HFFc6 (cell line): ENCODE data around the gene USP15. TPM values are rescaled to one million over a fixed set of nuclear protein-coding genes. Genes with fewer than 3 reads are reported as not detected.

Source experiments
- DNase-seq: peaks from one replicate; pipeline ENCODE4 v3.0.0-alpha.2; 2018
- H3K27ac Mint-ChIP-seq: 2 replicates; pipeline ENCODE4 v1.8.0; 2020; ENCODE audit warnings: mild to moderate bottlenecking, mixed read lengths
- H3K27me3 Mint-ChIP-seq: 2 replicates; pipeline ENCODE4 v1.8.0; 2021; ENCODE audit warnings: mild to moderate bottlenecking, moderate library complexity, mixed read lengths; ENCODE audit not compliant: insufficient read depth
- H3K36me3 Mint-ChIP-seq: 2 replicates; pipeline ENCODE4 v1.8.0; 2021; ENCODE audit warnings: low read depth, mixed read lengths
- H3K4me1 Mint-ChIP-seq: 2 replicates; pipeline ENCODE4 v1.8.0; 2020; ENCODE audit warnings: low read depth, mixed read lengths
- H3K4me3 Mint-ChIP-seq: 2 replicates; pipeline ENCODE4 v1.8.0; 2020; ENCODE audit warnings: mild to moderate bottlenecking, moderate library complexity, mixed read lengths
- H3K9me3 Mint-ChIP-seq: 2 replicates; pipeline ENCODE4 v1.8.0; 2020; ENCODE audit warnings: mild to moderate bottlenecking, mixed read lengths
- total RNA-seq, 6 experiments: library from RNA; stranded (reverse); fragmentation: NEBNext Ultra II Directional; extraction: Animal tissue kit (Norgen Biotek cat#: 25700); gene quantifications; 2 replicates in 1 of 6; 3 replicates in 5 of 6; pipeline ENCODE4 v1.2.3, GENCODE V29; 2021
- TF ChIP-seq, protein P1 (sequence below): fragments of 200-600 bp; sonication (generic); IDR thresholded peaks from 2 replicates; pipeline ENCODE4 v1.5.0; 2021; ENCODE audit warnings: antibody characterized with exemption, mild to moderate bottlenecking

Gene USP15
- total RNA-seq, 6 experiments from 2014 or later = 48.8 to 63.5 (median 54.9) TPM

DNA sequence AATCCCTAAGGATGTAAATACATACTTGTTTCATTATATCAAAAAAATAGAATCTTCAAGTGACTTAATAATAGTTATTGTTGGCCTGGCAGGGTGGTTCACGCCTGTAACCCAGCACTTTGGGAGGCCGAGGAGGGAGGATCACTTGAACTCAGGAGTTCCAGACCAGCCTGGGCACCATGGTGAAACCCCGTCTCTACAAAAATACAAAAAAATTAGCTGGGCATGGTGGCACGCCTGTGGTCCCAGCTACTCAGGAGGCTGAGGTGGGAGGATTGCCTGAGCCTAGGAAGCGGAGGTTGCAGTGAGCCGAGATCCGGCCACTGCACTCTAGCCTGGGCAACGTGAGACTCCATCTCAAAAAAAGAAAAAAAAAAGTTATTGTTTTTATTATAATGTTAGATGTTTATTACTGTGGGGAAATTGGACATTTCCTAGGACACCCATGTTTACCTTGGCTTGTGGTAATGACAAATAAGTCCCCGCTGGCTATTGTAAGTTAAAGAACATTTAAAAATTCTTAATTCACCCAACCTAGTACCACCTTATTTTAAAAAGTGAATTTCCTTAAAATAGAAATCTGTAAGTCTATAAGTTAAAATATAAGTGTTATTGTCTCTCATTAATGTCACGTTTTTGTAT lies 1.8 kb downstream of the USP15 start:
- Mint-ChIP-seq H3K9me3 (no peaks in the 10 kb centered on the region), H3K27me3 (no peaks in the 10 kb centered on the region), H3K4me1 (peaks cover 58% of the 10 kb centered on the region), H3K4me3 (peak overlapping the region; percentile 99), H3K36me3 (peaks cover 10% of the 10 kb centered on the region), H3K27ac (no peak overlapping the region)
- TF ChIP-seq, protein P1, sequence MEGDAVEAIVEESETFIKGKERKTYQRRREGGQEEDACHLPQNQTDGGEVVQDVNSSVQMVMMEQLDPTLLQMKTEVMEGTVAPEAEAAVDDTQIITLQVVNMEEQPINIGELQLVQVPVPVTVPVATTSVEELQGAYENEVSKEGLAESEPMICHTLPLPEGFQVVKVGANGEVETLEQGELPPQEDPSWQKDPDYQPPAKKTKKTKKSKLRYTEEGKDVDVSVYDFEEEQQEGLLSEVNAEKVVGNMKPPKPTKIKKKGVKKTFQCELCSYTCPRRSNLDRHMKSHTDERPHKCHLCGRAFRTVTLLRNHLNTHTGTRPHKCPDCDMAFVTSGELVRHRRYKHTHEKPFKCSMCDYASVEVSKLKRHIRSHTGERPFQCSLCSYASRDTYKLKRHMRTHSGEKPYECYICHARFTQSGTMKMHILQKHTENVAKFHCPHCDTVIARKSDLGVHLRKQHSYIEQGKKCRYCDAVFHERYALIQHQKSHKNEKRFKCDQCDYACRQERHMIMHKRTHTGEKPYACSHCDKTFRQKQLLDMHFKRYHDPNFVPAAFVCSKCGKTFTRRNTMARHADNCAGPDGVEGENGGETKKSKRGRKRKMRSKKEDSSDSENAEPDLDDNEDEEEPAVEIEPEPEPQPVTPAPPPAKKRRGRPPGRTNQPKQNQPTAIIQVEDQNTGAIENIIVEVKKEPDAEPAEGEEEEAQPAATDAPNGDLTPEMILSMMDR = no peak
- DNase-seq = no peak

DNA sequence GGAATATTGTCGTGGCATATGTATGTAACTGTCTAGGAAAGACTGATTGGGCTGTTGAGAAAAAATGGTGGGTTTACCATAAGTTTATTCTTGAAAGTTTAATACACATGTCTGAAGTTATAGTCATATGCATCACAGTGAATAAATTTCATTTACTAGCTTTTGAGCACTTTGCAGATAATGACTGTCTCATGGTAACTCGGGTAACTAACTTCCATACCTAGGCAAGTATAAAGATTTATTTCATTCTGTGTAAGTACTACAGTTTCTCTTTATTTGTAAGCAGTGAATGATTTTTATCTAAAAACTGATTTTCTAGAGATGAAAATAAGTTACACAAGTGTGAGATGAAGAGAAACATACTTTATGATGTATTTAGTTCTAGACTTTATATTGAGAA lies 3.0 kb downstream of the USP15 start:
- Mint-ChIP-seq H3K4me3 (no peak overlapping the region), H3K27me3 (no peaks in the 10 kb centered on the region), H3K9me3 (no peaks in the 10 kb centered on the region), H3K27ac (no peak overlapping the region), H3K36me3 (peaks cover 10% of the 10 kb centered on the region), H3K4me1 (peaks cover 70% of the 10 kb centered on the region)
- TF ChIP-seq, protein P1 = no peak
- DNase-seq = no peak

DNA sequence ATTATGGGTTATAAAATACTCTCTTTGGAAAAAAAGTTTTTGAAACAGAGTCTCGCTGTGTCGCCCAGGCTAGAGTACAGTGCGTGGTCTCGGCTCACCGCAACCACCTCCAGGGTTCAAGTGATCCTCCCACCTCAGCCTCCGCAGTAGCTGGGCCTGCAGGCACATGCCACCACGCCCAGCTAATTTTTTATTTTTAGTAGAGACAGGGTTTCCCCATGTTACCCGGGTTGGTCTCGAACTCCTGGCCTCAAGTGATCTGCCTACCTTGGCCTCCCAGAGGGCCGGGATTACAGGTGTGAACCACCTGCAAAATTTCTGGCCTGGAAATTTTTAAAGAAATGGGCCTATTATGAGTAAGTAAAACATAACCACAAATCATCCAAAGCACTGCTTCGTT lies 3.8 kb downstream of the USP15 start:
- H3K9me3 Mint-ChIP-seq = no peaks in the 10 kb centered on the region
- no peaks in the 10 kb centered on the region for H3K27me3 Mint-ChIP-seq
- H3K4me3 Mint-ChIP-seq = no peak overlapping the region
- H3K4me1 Mint-ChIP-seq = peaks cover 73% of the 10 kb centered on the region
- TF ChIP-seq, protein P1 = no peak
- H3K27ac Mint-ChIP-seq = no peak overlapping the region
- peaks cover 10% of the 10 kb centered on the region for H3K36me3 Mint-ChIP-seq
- DNase-seq = no peak

DNA sequence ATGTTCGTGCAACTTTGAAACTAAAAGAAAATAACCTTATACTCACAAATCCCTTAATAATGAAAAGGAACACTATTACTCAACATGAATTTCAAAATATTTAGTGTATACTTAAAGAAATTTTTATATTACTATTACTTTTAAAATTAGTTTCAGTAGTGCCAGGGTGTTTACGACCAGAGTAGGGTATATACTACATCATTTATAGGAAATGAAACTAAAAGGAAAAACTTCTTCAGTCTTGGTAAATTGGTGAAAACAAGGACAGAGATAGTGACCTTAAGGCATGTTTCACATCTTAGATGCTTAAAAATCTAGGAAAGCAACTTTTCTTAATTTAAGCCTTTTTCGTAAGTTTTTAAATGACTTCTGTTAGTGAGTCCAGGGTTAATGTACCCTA lies 4.5 kb downstream of the USP15 start:
- no peak overlapping the region for H3K27ac Mint-ChIP-seq
- H3K27me3 Mint-ChIP-seq = no peaks in the 10 kb centered on the region
- H3K4me3 Mint-ChIP-seq = no peak overlapping the region
- DNase-seq = no peak
- H3K36me3 Mint-ChIP-seq = peaks cover 10% of the 10 kb centered on the region
- TF ChIP-seq, protein P1 = no peak
- H3K9me3 Mint-ChIP-seq = no peaks in the 10 kb centered on the region
- peaks cover 74% of the 10 kb centered on the region for H3K4me1 Mint-ChIP-seq

DNA sequence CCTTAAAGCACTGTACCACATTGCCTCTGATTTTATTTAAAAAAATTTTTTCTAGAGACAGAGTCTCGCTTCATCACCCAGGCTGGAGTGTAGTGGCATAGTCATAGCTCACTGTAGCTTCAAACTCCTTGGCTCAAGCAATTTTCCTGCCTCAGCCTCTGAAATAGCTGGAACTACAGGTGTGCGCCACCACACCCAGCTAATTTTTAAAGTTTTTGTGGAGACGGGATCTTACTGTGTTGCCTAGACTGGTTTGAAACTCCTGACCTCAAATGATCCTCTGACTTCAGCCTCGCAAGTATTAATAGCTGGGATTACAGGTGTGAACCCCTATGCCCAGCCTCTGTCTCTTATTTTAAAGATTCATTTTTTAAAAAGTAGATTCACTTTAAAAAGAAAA lies 5.3 kb downstream of the USP15 start:
- H3K4me1 Mint-ChIP-seq = peaks cover 82% of the 10 kb centered on the region

More for the DNA sequence above, 5.3 kb downstream of the USP15 start:
- H3K27ac Mint-ChIP-seq = no peak overlapping the region
- peaks cover 5% of the 10 kb centered on the region for H3K36me3 Mint-ChIP-seq
- TF ChIP-seq, protein P1 = no peak
- H3K9me3 Mint-ChIP-seq = no peaks in the 10 kb centered on the region
- DNase-seq = no peak
- no peak overlapping the region for H3K4me3 Mint-ChIP-seq
- H3K27me3 Mint-ChIP-seq = no peaks in the 10 kb centered on the region
